ENCODE measurements around the gene TSPAN33. TPM values are rescaled to one million over a fixed set of nuclear protein-coding genes. Genes with fewer than 3 reads are reported as not detected.
A peak's percentile ranks its signal among the peaks of the same experiment; 100 is the strongest.

TSPAN33 gene
- total RNA-seq, 3 donors from 2014 or later: 3.9 to 11.4 (median 5.4) TPM

DNA sequence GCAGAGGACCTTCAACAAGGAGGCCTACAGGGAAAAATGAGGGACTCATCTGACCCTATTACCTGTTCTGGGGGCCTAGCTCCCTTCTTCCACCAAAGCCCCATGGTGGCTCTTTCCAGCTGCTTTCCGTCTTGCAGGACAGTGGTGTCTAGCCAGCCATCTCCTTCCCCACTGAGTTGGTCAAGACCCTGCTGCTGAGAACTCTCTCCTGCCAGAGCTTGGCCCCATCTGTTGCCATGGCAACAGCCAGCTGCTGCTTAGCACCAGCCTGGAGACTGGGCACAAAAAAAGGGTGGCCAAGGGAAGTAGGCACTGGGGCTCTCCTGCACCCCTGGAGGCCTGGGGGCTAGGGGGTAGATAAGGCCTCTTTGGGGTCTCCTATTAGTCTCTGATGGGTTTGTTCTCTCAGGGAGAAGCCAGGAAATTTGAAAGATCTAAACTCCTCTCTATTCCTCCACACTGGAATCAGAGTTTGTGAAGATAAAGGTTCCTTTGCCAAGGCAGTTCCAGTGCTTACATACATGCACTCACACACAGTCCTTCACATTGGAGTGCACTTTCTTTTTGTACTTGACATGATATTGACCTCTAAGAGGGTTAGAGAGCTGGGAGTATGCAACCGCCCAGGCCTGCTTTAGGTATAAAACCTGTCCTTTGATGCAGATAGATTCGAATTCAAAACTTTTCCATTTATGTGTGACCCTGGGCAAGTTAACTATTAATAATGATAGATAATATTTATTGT lies 15.8 kb downstream of the TSPAN33 start:
- H3K27ac ChIP-seq: no peak overlapping the region
- no peak for TF ChIP-seq POLR2AphosphoS5 (IDR thresholded peaks at IDR 0.05)
- TF ChIP-seq, protein P1, sequence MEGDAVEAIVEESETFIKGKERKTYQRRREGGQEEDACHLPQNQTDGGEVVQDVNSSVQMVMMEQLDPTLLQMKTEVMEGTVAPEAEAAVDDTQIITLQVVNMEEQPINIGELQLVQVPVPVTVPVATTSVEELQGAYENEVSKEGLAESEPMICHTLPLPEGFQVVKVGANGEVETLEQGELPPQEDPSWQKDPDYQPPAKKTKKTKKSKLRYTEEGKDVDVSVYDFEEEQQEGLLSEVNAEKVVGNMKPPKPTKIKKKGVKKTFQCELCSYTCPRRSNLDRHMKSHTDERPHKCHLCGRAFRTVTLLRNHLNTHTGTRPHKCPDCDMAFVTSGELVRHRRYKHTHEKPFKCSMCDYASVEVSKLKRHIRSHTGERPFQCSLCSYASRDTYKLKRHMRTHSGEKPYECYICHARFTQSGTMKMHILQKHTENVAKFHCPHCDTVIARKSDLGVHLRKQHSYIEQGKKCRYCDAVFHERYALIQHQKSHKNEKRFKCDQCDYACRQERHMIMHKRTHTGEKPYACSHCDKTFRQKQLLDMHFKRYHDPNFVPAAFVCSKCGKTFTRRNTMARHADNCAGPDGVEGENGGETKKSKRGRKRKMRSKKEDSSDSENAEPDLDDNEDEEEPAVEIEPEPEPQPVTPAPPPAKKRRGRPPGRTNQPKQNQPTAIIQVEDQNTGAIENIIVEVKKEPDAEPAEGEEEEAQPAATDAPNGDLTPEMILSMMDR (IDR thresholded peaks at IDR 0.05): no peak
- no peak for TF ChIP-seq POLR2A (IDR thresholded peaks at IDR 0.05)
- H3K36me3 ChIP-seq: no peaks in the 10 kb centered on the region
- H3K4me3 ChIP-seq: no peak overlapping the region
- intact Hi-C loops (cut with DNase I; ENCODE audit: low total_unique reads): no loop called here
- no peak for DNase-seq (ENCODE audit: low spot score in 2 of 2)
- no peaks in the 10 kb centered on the region for H3K4me1 ChIP-seq
- no peaks in the 10 kb centered on the region for H3K9me3 ChIP-seq
- no peaks in the 10 kb centered on the region for H3K27me3 ChIP-seq

DNA sequence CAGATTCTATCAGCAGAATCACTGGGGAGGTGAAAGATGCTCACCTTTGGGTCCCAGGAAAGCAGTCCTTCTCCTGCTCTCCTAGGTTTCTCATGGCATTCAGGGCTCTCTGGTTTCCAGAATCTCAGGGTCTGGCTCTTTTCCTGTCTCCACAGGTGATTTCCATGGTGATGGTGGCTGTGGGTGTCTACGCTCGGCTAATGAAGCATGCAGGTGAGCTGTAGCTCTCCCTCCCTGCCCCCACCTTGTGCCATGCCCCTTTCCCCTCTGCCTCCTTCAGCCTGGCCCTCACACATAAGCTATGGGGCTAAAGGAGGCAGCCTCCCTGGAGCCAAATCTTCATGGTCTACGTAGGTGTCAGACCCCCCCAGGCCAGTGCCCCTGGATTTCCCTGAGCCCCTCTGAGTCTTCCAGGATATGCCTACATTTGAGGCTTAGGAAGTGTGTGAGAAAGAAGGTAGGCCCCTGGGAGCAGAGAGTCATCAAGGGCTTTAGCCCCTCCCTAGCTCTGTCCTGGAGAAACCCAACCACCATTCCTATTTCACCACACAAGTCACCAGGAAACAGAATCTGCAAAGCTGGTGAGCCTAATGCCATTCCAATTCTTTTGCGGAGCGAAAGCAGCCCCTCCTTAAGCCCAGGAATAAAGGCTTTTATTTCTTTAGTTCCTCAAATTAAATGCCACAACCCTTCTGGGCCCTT lies 17.2 kb downstream of the TSPAN33 start:
- intact Hi-C loops (cut with DNase I; ENCODE audit: low total_unique reads): no loop called here
- H3K36me3 ChIP-seq: no peaks in the 10 kb centered on the region
- no peaks in the 10 kb centered on the region for H3K9me3 ChIP-seq
- DNase-seq (ENCODE audit: low spot score in 2 of 2): no peak
- no peaks in the 10 kb centered on the region for H3K4me1 ChIP-seq
- H3K27ac ChIP-seq: no peak overlapping the region
- no peak overlapping the region for H3K4me3 ChIP-seq
- no peaks in the 10 kb centered on the region for H3K27me3 ChIP-seq
- TF ChIP-seq, protein P1 (IDR thresholded peaks at IDR 0.05): no peak
- TF ChIP-seq POLR2A (IDR thresholded peaks at IDR 0.05) (no peak), POLR2AphosphoS5 (IDR thresholded peaks at IDR 0.05) (no peak)

DNA sequence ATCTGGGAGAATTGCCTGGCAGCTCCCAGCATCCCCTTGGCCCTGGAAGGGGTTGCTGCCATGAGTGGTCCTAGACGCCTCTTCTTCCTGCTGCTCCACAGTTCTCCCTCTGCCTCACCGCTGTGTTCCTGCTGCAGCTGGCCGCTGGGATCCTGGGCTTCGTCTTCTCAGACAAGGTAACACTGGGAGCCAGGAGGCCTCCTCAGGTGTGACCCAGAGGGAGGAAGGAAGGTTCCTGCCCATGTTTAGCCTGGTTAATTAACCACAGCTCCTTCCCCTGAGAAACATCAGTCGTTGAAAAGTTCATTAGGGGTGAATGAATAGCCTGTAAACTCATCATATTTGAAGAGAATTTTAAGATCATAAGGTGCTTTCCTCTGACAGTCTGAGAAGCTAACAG lies 18.2 kb downstream of the TSPAN33 start:
- H3K36me3 ChIP-seq: no peaks in the 10 kb centered on the region
- no peaks in the 10 kb centered on the region for H3K4me1 ChIP-seq
- H3K27ac ChIP-seq: no peak overlapping the region
- no peak for DNase-seq (ENCODE audit: low spot score in 2 of 2)
- no peaks in the 10 kb centered on the region for H3K27me3 ChIP-seq
- intact Hi-C loops (cut with DNase I; ENCODE audit: low total_unique reads): no loop called here
- H3K9me3 ChIP-seq: no peaks in the 10 kb centered on the region
- no peak overlapping the region for H3K4me3 ChIP-seq
- no peak for TF ChIP-seq POLR2AphosphoS5 (IDR thresholded peaks at IDR 0.05)
- TF ChIP-seq, protein P1 (IDR thresholded peaks at IDR 0.05): no peak

DNA sequence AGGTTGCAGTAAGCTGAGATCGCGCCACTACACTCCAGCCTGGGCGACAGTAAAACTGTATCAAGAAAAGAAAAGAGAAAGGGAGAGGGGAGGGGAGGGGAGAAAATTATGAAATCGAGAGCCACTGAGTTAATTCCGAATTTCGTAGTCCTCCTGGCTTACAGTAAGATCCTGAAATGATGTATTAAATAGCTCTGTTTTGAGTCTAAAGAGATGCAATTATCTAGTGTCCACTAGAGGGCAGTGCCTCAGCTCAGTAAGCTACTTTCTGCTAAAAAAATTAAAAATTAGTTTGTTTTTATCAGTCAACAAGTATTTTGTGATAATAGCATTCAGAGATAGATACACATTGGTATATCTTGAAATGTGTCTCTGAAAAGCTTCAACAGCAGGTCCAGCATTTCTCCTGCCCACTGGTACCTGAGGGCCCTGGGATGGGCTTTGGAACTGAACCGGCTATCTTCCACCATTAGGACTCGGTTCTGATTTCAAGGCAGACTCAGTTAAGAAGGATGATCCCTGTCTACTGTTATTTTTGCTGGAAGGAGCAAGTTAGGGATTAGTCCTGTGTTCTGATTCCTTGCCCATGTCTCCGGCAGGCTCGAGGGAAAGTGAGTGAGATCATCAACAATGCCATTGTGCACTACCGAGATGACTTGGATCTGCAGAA lies 19.5 kb downstream of the TSPAN33 start:
- Histone ChIP-seq H3K36me3 (no peaks in the 10 kb centered on the region), H3K4me3 (no peak overlapping the region), H3K4me1 (no peaks in the 10 kb centered on the region), H3K27me3 (no peaks in the 10 kb centered on the region), H3K27ac (no peak overlapping the region), H3K9me3 (no peaks in the 10 kb centered on the region)
- no peak for DNase-seq (ENCODE audit: low spot score in 2 of 2)
- intact Hi-C loops (cut with DNase I; ENCODE audit: low total_unique reads): loop anchor here (1.0 kb wide), 1 partner anchor 49 kb away; no protein-coding TSS in a partner anchor
- TF ChIP-seq POLR2A (IDR thresholded peaks at IDR 0.05): no peak
- no peak for TF ChIP-seq POLR2AphosphoS5 (IDR thresholded peaks at IDR 0.05)
- TF ChIP-seq, protein P1 (IDR thresholded peaks at IDR 0.05): peak in 2 of 3 donors; percentile 61 to 63

DNA sequence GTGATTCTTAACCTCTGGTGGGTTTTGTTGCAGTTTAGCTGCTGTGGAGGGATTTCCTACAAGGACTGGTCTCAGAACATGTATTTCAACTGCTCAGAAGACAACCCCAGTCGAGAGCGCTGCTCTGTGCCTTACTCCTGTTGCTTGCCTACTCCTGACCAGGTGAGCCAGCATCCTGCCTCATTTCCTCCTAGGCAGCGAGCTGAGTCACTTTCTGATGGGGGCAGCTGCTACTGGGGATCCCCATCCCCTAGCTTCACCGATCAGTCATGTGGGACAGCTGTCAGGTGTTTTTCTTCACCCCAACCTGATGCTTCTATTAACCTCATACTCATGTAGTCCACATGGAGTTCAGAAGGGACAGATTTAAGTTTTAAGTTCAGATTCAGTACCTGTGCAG lies 22.2 kb downstream of the TSPAN33 start:
- TF ChIP-seq, protein P1 (IDR thresholded peaks at IDR 0.05): no peak
- TF ChIP-seq POLR2A (IDR thresholded peaks at IDR 0.05) (no peak), POLR2AphosphoS5 (IDR thresholded peaks at IDR 0.05) (no peak)
- H3K36me3 ChIP-seq: no peaks in the 10 kb centered on the region
- H3K4me3 ChIP-seq: no peak overlapping the region
- H3K27ac ChIP-seq: no peak overlapping the region
- DNase-seq (ENCODE audit: low spot score in 2 of 2): no peak
- intact Hi-C loops (cut with DNase I; ENCODE audit: low total_unique reads): no loop called here
- H3K4me1 ChIP-seq: no peaks in the 10 kb centered on the region
- no peaks in the 10 kb centered on the region for H3K9me3 ChIP-seq
- H3K27me3 ChIP-seq: no peaks in the 10 kb centered on the region
